HEK293 (cell line): ENCODE measurements around the gene INTS2.

ENCODE experiments used
- GLI4 ChIP-seq: fragments of 450-650 bp; formaldehyde crosslinking; IDR thresholded peaks from 2 replicates; pipeline ENCODE4 v1.5.1; 2016; ENCODE audit warnings: missing biosample characterization, missing genetic modification characterization
- HOXD13 ChIP-seq: sonication (generic); formaldehyde crosslinking; IDR thresholded peaks from 2 replicates; pipeline ENCODE4 v1.8.0; 2022; ENCODE audit warnings: missing genetic modification reagents, borderline replicate concordance
- OVOL3 ChIP-seq: fragments of 450-650 bp; formaldehyde crosslinking; IDR thresholded peaks from 2 replicates; pipeline ENCODE4 v1.5.1; 2016; ENCODE audit warnings: missing biosample characterization, missing genetic modification characterization
- PRDM1 ChIP-seq: fragments of 450-650 bp; formaldehyde crosslinking; IDR thresholded peaks from 2 replicates; pipeline ENCODE4; 2016; ENCODE audit warnings: missing biosample characterization, missing genetic modification characterization
- SP3 ChIP-seq: fragments of 450-650 bp; formaldehyde crosslinking; IDR thresholded peaks from 2 replicates; pipeline ENCODE4 v1.5.1; 2016; ENCODE audit warnings: missing biosample characterization, missing genetic modification characterization
- YY2 ChIP-seq: fragments of 450-650 bp; formaldehyde crosslinking; IDR thresholded peaks from 2 replicates; pipeline ENCODE4 v1.5.1; 2016; ENCODE audit warnings: missing biosample characterization, missing genetic modification characterization
- ZBTB7A ChIP-seq: fragments of 450-650 bp; formaldehyde crosslinking; IDR thresholded peaks from 2 replicates; pipeline ENCODE4 v1.5.1; 2016; ENCODE audit warnings: low read depth, missing biosample characterization, missing genetic modification characterization
- ZFP37 ChIP-seq: fragments of 450-650 bp; formaldehyde crosslinking; IDR thresholded peaks from 2 replicates; pipeline ENCODE4 v1.5.1; 2016; ENCODE audit warnings: missing biosample characterization, missing genetic modification characterization
- ZNF112 ChIP-seq: fragments of 450-650 bp; formaldehyde crosslinking; IDR thresholded peaks from 2 replicates; pipeline ENCODE4 v1.5.0; 2017; ENCODE audit warnings: missing biosample characterization, missing genetic modification characterization
- ZNF121 ChIP-seq: fragments of 450-650 bp; formaldehyde crosslinking; IDR thresholded peaks from 2 replicates; pipeline ENCODE4 v1.5.1; 2016; ENCODE audit warnings: missing biosample characterization, missing genetic modification characterization
- ZNF138 ChIP-seq: fragments of 450-650 bp; formaldehyde crosslinking; IDR thresholded peaks from 2 replicates; pipeline ENCODE4 v1.5.1; 2016; ENCODE audit warnings: missing biosample characterization, missing genetic modification characterization, borderline replicate concordance
- ZNF239 ChIP-seq: fragments of 450-650 bp; formaldehyde crosslinking; IDR thresholded peaks from 2 replicates; pipeline ENCODE4 v1.5.1; 2016; ENCODE audit warnings: missing biosample characterization, missing genetic modification characterization
- ZNF302 ChIP-seq: fragments of 450-650 bp; formaldehyde crosslinking; IDR thresholded peaks from 2 replicates; pipeline ENCODE4 v1.5.1; 2016; ENCODE audit warnings: missing biosample characterization, missing genetic modification characterization, low read depth
- ZNF423 ChIP-seq: fragments of 450-650 bp; formaldehyde crosslinking; IDR thresholded peaks from 2 replicates; pipeline ENCODE4 v1.5.1; 2016; ENCODE audit warnings: missing biosample characterization, missing genetic modification characterization
- ZNF473 ChIP-seq: fragments of 450-650 bp; formaldehyde crosslinking; IDR thresholded peaks from 2 replicates; pipeline ENCODE4 v1.5.1; 2017; ENCODE audit warnings: missing biosample characterization, missing genetic modification characterization
- ZNF544 ChIP-seq: fragments of 450-650 bp; formaldehyde crosslinking; IDR thresholded peaks from 2 replicates; pipeline ENCODE4 v1.5.0; 2017; ENCODE audit warnings: missing biosample characterization, missing genetic modification characterization
- ZNF621 ChIP-seq: fragments of 450-650 bp; formaldehyde crosslinking; IDR thresholded peaks from 2 replicates; pipeline ENCODE4 v1.5.1; 2017; ENCODE audit warnings: missing biosample characterization, missing genetic modification characterization
- ZNF677 ChIP-seq: fragments of 450-650 bp; IDR thresholded peaks from 2 replicates; pipeline ENCODE4 v1.5.0; 2018; ENCODE audit warnings: missing biosample characterization, mild to moderate bottlenecking, missing genetic modification characterization, moderate library complexity
- ZNF701 ChIP-seq: fragments of 450-650 bp; formaldehyde crosslinking; IDR thresholded peaks from 2 replicates; pipeline ENCODE4 v1.5.1; 2016; ENCODE audit warnings: missing biosample characterization, missing genetic modification characterization
- ZNF707 ChIP-seq: fragments of 450-650 bp; formaldehyde crosslinking; IDR thresholded peaks from 2 replicates; pipeline ENCODE4 v1.5.1; 2016; ENCODE audit warnings: missing biosample characterization, missing genetic modification characterization
- ZNF768 ChIP-seq: fragments of 450-650 bp; formaldehyde crosslinking; IDR thresholded peaks from 2 replicates; pipeline ENCODE4 v1.5.1; 2018; ENCODE audit warnings: missing biosample characterization, mild to moderate bottlenecking, missing genetic modification characterization
- TF ChIP-seq, protein P1 (sequence below): fragments of 450-650 bp; formaldehyde crosslinking; IDR thresholded peaks from 2 replicates; pipeline ENCODE4 v1.5.1; 2017; ENCODE audit warnings: missing biosample characterization, missing genetic modification characterization
- TF ChIP-seq, protein P2 (sequence below): fragments of 450-650 bp; formaldehyde crosslinking; IDR thresholded peaks from 2 replicates; pipeline ENCODE4 v1.5.1; 2016; ENCODE audit warnings: missing biosample characterization, missing genetic modification characterization, borderline replicate concordance
- TF ChIP-seq, protein P3 (sequence below): fragments of 450-650 bp; formaldehyde crosslinking; IDR thresholded peaks from 2 replicates; pipeline ENCODE4 v1.5.1; 2016; ENCODE audit warnings: missing biosample characterization, missing genetic modification characterization
- TF ChIP-seq, protein P4 (sequence below): fragments of 450-650 bp; formaldehyde crosslinking; IDR thresholded peaks from 2 replicates; pipeline ENCODE4 v1.5.1; 2016; ENCODE audit warnings: missing biosample characterization, missing genetic modification characterization, borderline replicate concordance
- TF ChIP-seq, protein P5 (sequence below): fragments of 450-650 bp; IDR thresholded peaks from 2 replicates; pipeline ENCODE4 v1.5.1; 2018; ENCODE audit warnings: missing biosample characterization, missing genetic modification characterization
- TF ChIP-seq, protein P6 (sequence below): fragments of 450-650 bp; formaldehyde crosslinking; IDR thresholded peaks from 2 replicates; pipeline ENCODE4 v1.5.1; 2016; ENCODE audit warnings: missing biosample characterization, missing genetic modification characterization

The INTS2 gene

DNA sequence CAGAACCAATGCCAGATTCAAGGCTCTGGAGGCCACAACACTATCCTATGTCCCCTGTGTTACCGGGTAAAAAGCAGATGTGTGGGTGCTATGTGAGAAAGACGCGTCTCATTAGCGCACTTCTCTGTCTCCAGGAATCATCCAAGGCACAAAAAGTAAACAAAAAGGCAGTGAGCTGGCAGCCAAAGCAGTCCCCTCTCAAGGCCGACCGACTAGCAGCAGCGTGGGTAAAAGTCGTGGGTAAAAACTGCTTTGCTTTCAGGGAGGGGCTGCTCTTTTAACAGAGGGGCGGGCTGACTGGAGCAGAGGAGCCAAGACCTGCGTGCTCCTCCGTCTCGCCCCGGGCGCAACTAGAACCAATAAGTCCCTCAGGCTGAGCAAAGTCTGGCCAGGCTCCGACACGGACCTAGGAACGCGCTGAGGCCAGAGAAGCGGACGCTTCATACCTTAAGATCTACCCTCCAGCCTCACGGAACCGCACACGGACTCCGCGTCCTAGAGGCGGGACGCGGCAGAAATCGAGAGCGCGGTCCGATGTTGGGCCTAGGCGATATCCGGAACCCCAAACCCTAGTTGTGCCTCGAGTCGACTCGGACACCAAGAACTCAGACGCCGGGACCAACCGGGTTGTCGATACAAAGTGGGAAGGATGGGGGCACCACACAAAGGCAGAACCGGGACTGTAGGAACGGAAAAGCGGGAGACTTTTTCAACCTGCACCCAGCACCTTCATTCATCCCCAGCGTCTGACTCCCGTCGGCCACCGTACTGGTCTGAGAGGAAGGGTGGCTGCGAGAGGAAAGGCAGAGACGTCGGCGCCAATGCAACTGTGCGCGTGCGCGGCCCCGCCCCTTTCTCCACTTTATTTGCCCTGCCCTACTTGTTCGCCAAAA is at the start of gene INTS2 (continued):
- TF ChIP-seq, protein P1, sequence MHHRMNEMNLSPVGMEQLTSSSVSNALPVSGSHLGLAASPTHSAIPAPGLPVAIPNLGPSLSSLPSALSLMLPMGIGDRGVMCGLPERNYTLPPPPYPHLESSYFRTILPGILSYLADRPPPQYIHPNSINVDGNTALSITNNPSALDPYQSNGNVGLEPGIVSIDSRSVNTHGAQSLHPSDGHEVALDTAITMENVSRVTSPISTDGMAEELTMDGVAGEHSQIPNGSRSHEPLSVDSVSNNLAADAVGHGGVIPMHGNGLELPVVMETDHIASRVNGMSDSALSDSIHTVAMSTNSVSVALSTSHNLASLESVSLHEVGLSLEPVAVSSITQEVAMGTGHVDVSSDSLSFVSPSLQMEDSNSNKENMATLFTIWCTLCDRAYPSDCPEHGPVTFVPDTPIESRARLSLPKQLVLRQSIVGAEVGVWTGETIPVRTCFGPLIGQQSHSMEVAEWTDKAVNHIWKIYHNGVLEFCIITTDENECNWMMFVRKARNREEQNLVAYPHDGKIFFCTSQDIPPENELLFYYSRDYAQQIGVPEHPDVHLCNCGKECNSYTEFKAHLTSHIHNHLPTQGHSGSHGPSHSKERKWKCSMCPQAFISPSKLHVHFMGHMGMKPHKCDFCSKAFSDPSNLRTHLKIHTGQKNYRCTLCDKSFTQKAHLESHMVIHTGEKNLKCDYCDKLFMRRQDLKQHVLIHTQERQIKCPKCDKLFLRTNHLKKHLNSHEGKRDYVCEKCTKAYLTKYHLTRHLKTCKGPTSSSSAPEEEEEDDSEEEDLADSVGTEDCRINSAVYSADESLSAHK (tag by site-specific recombination): peak; percentile 36; the same call in 1 of the 2 replicates
- TF ChIP-seq ZNF707 (tag by site-specific recombination) (0 out of 2 replicates have a peak, but pooled peaks have one; percentile 25), ZNF239 (0 out of 2 replicates have a peak, but pooled peaks have one; percentile 53), GLI4 (tag by site-specific recombination) (peak; percentile 90; the same call in 1 of the 2 replicates), ZNF138 (tag by site-specific recombination) (no peak), SP3 (tag by site-specific recombination) (peak; percentile 77), ZNF423 (tag by site-specific recombination) (peak; percentile 21; the same call in 1 of the 2 replicates), ZBTB7A (tag by site-specific recombination) (no peak), ZNF701 (tag by site-specific recombination) (no peak), ZFP37 (tag by site-specific recombination) (peak; percentile 100), YY2 (tag by site-specific recombination) (0 out of 2 replicates have a peak, but pooled peaks have one; percentile 27), ZNF544 (tag by site-specific recombination) (no peak), HOXD13 (CRISPR knock-in tag) (peak; percentile 17; the same call in 1 of the 2 replicates), OVOL3 (tag by site-specific recombination) (peak; percentile 90), ZNF121 (tag by site-specific recombination) (peak; percentile 88), ZNF112 (tag by site-specific recombination) (no peak), ZNF302 (tag by site-specific recombination) (no peak), ZNF473 (tag by site-specific recombination) (no peak), PRDM1 (tag by site-specific recombination) (no peak), ZNF621 (no peak), ZNF768 (tag by site-specific recombination) (no peak; the same call in 1 of the 2 replicates), ZNF677 (no peak)
- TF ChIP-seq, protein P2, sequence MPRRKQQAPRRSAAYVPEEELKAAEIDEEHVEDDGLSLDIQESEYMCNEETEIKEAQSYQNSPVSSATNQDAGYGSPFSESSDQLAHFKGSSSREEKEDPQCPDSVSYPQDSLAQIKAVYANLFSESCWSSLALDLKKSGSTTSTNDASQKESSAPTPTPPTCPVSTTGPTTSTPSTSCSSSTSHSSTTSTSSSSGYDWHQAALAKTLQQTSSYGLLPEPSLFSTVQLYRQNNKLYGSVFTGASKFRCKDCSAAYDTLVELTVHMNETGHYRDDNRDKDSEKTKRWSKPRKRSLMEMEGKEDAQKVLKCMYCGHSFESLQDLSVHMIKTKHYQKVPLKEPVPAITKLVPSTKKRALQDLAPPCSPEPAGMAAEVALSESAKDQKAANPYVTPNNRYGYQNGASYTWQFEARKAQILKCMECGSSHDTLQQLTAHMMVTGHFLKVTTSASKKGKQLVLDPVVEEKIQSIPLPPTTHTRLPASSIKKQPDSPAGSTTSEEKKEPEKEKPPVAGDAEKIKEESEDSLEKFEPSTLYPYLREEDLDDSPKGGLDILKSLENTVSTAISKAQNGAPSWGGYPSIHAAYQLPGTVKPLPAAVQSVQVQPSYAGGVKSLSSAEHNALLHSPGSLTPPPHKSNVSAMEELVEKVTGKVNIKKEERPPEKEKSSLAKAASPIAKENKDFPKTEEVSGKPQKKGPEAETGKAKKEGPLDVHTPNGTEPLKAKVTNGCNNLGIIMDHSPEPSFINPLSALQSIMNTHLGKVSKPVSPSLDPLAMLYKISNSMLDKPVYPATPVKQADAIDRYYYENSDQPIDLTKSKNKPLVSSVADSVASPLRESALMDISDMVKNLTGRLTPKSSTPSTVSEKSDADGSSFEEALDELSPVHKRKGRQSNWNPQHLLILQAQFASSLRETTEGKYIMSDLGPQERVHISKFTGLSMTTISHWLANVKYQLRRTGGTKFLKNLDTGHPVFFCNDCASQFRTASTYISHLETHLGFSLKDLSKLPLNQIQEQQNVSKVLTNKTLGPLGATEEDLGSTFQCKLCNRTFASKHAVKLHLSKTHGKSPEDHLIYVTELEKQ (tag by site-specific recombination): 0 out of 2 replicates have a peak, but pooled peaks have one; percentile 15
- TF ChIP-seq, protein P3, sequence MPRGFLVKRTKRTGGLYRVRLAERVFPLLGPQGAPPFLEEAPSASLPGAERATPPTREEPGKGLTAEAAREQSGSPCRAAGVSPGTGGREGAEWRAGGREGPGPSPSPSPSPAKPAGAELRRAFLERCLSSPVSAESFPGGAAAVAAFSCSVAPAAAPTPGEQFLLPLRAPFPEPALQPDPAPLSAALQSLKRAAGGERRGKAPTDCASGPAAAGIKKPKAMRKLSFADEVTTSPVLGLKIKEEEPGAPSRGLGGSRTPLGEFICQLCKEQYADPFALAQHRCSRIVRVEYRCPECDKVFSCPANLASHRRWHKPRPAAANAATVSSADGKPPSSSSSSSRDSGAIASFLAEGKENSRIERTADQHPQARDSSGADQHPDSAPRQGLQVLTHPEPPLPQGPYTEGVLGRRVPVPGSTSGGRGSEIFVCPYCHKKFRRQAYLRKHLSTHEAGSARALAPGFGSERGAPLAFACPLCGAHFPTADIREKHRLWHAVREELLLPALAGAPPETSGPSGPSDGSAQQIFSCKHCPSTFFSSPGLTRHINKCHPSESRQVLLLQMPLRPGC (tag by site-specific recombination): peak; percentile 75; the same call in 1 of the 2 replicates
- TF ChIP-seq, protein P4, sequence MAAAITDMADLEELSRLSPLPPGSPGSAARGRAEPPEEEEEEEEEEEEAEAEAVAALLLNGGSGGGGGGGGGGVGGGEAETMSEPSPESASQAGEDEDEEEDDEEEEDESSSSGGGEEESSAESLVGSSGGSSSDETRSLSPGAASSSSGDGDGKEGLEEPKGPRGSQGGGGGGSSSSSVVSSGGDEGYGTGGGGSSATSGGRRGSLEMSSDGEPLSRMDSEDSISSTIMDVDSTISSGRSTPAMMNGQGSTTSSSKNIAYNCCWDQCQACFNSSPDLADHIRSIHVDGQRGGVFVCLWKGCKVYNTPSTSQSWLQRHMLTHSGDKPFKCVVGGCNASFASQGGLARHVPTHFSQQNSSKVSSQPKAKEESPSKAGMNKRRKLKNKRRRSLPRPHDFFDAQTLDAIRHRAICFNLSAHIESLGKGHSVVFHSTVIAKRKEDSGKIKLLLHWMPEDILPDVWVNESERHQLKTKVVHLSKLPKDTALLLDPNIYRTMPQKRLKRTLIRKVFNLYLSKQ (tag by site-specific recombination): no peak
- TF ChIP-seq, protein P5, sequence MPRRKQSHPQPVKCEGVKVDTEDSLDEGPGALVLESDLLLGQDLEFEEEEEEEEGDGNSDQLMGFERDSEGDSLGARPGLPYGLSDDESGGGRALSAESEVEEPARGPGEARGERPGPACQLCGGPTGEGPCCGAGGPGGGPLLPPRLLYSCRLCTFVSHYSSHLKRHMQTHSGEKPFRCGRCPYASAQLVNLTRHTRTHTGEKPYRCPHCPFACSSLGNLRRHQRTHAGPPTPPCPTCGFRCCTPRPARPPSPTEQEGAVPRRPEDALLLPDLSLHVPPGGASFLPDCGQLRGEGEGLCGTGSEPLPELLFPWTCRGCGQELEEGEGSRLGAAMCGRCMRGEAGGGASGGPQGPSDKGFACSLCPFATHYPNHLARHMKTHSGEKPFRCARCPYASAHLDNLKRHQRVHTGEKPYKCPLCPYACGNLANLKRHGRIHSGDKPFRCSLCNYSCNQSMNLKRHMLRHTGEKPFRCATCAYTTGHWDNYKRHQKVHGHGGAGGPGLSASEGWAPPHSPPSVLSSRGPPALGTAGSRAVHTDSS (tag by site-specific recombination): 0 out of 2 replicates have a peak, but pooled peaks have one; percentile 46
- TF ChIP-seq, protein P6, sequence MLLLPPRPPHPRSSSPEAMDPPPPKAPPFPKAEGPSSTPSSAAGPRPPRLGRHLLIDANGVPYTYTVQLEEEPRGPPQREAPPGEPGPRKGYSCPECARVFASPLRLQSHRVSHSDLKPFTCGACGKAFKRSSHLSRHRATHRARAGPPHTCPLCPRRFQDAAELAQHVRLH (tag by site-specific recombination): peak; percentile 84
